GM19372 (cell line): Measurements from ENCODE around the gene GPR55.
A peak's percentile ranks its signal among the peaks of the same experiment; 100 is the strongest.

Source experiments
- ATAC-seq: cut with Tn5 transposase; IDR thresholded peaks from one replicate; pipeline ENCODE4 v1.9.1; 2021; ENCODE audit warnings: mild to moderate bottlenecking, low read depth, moderate library complexity; ENCODE audit not compliant: unreplicated experiment

Gene GPR55

DNA sequence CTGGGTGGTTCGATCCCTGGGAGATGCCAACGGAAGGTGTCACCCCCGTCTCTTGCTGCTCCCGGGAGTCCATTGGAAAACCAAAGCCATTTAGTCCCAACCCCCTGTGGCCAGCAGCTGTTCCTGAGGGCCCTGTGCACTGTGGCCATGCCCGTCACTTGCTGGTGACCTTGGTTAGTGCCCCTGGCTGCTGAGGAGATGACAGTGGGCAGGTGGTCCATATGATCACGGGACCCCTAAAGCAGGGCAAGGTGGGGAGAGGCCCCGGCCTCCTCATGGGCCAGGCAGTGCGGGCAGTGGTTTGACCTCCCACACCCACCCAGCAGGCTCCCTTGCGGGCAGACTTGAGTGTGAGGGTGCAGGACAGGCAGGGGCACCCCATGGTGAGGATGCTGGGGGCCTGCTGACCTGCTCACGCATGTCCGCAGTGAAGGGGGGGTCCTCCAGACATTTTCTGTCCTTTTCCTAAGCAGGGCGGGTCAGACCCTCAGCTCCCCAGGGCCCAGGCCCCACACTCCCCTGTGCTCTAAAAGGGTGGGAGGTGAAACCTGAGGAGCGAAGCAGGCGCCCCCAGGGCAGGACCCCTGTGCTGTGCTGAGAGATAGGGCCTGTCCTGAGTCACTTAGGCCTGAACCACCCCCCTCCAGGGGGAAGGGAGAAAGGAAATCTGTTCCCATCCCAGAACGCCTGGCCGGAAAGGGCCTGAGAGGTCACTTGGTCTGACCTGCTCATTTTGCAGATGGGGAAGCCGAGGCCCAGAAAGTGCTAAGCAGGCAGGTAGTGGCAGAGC, 53.5 kb downstream of the GPR55 start:
- no peak for ATAC-seq

DNA sequence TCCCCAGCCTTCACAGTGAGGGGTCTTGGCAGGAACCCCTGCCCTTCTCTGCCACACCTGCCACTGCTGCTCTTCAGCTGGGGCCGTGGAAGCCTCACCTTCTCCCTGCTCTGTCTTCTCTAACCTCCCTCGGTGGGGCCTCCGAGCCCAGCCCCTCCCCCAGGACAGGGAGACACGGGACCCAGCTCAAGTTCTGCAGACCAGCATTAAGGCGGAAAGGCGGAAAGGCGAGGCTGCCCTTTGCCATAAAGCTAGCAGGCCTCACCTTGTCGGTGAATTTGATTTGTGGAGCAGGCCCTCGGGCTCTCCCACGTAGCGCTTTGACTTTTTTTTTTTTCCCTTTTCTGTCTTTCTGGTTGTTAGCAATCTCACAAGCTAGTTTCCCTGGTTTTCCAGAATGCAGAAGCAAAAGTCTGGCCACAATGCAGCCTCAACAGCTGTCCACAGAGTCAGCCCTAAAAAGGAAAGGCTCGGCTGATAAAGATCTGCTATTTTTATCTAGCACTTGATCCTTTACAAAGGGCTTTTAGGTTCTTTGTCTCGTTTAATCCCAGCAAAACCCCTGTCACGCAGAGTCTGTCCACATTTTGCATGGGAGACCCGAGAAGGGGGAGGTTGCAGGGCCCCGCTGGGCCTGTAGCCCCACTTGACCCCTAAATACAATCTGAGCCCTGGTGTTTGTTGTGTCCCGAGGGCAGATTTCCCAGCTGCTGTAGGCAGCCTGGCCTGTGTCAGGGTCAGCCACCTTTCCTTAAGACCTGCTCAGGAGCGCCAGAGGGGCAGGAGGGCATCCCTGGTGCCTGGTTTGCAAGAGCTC, 54.3 kb downstream of the GPR55 start:
- no peak for ATAC-seq

DNA sequence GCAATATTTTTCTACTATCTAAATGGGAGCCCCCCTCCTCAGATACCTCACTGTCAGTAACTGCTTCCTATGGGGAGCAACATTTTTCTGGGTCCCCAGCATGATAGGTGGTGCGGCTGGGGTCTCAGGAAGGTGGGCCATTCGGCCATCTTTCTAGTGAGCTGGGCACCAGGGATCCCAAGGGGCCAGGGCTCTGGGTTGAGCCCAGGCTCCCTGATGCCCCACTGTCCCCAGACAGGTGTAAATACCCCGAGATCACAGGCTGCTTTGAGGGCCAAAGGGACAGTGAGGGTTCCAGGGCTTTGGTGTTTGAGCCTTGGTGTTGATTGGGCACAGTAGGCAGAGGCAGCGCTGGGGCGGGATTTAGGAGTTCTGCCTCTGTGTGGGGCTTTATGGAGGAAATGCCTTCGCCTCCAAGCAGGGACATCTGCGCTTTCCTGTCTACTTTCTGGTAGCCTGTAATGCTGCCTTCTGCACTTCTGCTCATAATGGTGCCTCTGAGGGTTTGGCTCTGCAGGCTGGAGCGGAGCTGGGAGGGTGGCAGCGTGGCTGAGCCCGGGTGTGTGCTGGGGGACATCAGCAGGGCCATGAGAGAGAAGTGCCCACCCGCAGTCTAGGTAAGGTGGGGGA, 55.0 kb downstream of the GPR55 start:
- no peak for ATAC-seq

DNA sequence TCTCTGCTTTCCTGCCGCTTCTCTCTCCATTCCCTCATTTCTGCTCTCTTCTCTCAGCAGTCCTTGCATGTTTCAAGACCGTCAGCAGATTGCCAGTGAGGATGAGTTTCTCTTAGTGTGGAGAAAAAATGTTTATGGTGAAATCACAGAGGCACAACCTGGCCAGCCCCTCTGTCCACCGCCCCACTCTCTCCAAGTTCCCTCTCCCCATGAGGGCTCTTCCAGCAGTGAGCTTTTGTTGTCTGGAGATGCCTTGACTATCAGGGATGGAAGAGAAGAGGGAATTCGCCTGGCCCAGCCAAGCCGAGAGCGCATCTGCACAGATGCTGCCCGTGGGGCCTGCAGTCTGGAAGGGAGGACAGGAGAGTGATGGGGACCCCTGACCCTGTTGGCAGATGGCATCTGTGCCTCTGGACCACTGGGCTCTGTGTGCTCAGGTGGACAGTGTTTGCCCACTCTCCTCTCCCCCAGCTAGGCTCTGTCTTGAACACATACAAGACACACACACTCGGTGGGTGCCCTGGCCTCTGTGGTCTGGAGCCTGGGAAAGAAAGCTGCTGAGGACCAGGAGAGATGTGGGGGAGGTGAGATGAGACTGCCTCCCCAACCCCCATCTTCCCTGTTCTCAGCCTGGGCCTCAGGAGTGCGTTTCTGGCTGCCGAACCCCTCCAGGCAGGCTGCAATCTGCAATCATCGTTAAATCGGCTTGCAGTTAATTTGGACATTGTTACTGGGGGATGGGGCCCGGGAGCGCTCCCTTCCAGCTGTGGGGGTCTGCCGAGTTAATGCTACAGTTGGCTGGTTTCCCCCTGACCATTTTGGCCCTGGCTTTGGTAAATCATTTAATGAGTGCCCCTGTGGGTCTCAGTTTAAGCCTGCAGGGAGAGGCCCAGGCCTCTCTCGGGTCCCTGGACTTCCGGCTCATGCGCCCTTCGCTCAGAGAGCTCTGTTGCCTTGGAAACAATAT, 55.8 kb downstream of the GPR55 start:
- ATAC-seq, result no peak

DNA sequence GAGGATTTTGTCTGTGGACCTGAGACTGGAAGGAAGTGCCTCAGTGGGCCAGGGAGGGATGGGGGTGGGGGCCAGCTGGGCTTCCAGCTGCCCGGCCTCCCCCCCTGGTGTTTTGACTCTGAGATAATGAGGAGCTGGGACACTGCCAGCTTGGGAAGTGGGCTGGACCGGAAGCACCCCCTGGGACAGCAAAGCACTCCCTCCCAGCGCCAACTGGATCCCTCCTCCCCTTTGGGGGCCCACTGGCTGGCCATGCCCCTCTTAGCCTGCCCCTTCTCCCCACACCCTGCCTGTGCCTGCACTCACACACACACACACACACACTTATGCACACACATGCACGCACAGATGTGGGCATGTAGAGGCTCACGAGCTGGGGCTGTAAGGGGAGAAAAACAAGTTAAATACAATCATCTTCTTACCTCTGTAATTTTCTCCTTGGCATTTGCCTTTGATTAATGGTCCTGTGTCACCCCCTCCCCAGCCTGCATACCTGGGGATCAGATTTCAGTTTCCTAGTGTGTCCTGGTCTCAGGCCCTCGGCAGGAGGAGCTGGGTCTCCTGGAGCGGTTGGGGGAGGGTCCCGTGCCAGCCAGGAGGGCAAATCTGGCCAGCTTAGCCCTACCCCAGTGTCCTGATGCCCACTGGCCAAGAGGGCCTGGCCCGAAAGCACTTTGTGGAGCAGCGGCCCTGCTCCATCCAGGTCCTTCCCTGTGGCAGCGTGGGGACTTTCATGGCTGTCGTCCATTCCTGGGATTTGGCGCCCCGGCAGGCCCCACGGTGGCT, 56.7 kb downstream of the GPR55 start:
- ATAC-seq, result no peak

DNA sequence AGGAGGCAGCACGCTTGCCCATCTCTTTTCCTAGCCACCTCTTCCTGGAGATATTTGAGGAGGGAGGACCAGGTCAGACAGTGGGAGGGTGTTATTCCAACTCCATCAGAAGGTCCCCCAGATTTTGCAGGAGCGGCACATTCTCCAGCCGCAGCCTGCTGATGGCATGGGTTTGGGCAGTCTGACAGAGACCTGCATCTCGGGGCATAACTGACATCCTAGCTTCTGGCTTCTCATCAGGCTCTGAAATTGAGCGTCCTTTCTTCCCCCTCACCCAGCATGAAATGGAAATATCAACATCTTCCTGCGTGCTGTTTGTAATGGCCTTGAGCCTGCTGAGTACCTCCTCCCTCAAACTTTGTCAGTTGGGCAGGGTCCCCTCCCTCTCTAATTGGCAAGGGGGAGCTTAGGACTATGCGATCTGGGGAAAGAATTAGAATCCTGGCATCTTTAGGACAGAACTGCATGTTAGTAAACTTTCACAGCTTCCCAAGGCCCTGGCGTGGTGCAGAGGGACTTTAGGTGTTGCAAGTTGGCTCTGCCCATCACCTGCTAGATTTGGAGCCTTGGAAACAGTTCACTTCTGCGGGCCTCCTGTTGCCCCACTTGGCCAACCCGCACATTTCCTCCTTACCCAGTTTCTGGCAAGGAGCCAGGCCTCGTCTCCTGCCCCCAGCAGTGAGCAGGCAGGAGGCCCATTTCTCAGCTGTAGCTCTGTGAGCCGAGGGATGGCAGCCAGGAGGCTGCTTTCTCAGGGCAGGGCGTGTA, 58.1 kb downstream of the GPR55 start:
- no peak for ATAC-seq

DNA sequence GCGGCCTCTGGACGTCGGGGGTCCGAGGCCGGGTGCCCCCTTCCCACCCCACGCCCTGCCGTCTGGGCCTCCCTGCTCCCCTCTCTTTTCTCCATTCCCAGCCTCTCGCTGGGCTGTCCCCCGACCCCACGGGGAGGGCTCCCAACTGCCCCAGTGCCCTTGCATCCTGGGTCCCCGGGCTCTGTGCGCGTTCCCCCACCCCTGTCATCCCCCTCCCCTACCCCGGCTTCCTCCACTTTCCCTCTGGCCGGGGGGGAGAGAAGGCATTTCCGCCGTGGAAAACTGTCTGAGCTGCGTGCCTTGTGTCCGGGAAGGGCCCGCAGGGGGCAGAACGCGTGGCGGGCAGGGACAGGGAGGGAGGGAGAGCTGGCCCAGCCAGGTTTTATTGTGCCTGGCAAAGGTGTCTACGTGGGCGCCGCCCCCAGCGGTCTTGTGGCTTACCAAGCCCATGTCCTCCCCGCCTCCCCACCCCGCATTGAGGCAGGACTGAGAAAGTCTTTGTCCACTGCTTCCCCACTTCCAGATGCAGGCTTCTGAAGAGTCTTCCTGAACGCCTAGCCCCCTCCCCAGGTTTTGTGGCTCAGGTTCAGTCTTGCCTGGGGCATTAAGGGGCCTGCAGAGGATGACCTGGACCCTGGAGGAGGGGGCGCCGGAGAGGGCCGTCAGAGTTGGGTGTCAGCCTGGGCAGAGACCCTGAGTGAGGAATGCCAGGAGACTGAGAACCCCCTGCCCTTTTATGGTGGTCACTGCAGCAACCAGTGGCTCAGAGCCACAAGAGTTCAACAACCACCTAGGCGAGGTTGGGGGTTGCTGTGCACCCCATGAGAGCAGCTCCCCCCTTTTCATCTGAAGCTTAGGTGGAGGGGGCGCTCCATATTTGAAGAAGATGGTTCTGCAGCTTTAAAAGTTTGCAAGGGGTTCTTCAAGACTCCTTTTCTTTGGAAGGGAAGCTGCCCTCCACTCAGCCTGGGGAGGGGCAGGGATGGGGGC, 59.0 kb downstream of the GPR55 start:
- ATAC-seq, result no peak

DNA sequence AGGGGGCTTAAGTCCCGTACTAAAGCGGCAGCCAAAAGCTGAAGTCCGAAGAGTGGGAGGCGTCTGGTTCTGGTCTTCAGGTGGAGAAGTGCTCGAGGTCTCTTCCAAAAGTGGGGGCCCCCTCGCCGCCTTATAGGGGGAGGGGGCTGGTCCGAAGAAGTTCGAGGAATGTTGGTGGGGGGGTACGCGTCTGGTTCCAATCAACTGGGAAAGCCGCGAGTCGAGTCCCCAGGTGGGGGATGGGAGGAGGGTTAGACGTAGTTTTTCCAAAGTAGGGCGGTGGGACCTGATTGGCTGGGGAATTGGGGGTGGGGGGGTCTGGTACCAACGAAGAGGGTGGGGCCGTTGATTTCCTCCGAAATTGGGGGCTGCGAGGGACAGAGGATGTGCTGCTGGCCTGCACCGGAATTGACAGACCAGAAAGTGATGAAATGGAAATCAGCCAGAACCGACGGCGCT, 59.7 kb downstream of the GPR55 start:
- ATAC-seq, result no peak

DNA sequence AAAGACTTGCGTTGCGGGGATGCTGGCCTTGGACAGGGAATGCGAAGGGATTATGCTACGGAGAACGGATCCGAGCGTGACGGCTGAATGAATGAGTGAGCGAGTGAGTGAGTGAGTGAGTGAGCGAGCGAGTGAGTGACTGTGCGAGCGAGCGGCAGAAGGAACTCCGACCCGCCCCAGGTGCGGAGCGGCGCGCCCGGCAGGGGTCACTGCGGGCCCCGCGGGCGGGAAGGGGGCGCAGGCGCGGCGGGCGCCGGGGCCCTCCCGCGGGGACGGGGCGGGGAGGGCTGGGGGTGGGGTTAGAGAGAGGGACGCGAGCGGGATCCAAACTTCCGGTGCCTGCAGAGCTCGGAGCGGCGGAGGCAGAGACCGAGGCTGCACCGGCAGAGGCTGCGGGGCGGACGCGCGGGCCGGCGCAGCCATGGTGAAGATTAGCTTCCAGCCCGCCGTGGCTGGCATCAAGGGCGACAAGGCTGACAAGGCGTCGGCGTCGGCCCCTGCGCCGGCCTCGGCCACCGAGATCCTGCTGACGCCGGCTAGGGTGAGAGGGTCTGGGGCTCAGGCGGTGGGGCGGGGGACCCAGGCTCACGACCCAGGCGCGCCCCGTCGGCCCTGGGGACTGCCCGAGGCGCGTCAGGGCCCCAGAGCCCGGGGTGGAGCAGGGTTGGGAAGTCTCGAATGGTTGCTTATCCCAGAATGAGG, 60.3 kb downstream of the GPR55 start, which contains the start of gene ITM2C:
Gene ITM2C, plus strand, starts transcription at position 338 of the 702 bp plus-strand sequence. Its CDS starts 84 bp downstream, at position 422.
- ATAC-seq, result peak; percentile 62

DNA sequence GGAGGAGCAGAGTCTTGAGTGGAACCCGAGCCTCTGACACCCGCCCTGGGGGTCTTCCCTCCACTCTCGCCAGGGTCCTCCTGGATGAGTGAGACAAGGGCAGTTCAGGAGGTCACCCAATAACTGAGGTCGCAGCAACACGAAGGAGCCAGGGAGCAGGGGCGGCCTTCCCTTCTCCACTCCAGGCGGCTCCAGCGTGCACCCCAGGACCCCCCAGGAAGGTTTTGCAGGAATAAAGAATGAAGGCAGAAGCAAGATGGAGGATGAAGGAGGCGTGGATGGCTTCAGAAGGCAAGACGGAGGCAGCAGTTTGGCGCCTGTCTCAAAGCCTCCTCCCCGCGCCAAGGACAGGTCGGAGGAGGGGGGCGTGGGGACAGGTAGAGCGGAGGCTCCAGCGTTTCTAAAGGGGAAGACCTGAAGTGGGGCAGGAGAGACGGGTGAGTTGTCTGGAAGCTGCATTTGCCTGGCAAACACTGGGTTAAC, 60.9 kb downstream of the GPR55 start:
- no peak for ATAC-seq

DNA sequence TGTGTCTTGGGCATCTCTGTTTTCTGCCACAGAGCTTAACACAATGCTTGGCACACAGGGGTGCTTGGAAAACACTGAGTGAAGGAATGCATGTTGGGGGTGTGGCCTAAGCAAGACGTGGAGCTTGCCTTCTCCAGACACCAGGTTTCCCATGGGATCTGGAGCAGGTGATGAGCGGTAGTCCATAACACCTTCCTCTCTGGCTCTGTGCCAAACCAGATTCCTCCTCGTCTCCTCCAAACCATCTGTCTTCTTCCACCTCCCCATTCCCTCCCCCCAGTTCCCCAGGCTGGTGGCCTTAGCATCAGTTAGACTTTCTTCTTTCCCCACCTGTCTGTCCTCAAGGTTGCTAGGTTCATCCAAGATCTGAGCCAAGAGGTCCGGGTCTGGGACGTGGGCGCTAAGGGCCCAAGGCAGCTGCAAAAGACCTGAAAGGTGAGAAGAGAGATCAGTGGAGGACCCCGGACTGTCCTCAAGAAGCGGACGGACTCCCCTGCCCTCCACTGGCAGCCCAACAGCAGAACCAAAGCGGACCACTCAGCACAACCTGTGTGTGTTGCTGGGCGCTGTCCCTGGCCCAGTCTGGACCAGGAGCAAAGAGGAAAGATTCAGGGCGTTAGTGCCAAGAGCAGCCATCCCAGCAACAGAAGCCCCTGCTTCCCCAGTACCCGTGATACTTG, 61.5 kb downstream of the GPR55 start:
- no peak for ATAC-seq

DNA sequence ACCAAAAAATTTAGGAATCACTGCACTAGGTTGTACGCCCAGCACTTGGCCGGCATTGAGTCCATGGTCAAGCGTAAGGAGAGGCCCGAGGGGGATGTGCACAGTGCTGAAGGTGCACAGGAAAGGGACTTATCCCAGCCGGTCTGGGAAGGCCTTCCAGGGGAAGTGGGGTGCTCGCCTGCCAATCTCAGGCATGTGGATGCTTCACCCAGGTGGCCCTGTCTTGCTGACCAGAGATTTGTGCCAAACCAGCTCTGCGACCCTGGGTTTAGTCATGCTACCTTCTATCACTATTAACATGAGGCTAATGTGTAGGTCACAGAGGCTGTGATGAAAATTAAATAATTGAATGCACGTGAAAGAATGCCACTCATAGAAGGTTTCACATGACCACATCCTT, 62.0 kb downstream of the GPR55 start:
- no peak for ATAC-seq

DNA sequence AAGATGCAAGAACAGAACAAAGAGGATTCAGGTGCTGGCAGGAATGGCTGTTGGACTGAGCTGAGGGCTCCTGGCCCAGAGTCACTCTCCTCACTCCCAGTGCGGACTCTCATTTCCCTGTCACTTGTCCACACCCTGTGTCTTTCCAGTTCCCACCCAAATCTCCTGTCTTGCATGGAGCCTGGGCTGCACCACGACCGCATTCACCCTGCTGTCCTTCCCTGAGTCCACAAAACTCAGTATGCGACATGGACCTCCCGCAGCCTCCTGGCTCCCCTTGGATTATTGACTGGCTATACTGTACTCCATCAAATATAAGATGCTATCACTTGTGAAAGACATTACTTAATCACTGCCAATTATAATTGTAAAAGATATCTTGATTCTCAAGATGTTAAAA, 62.8 kb downstream of the GPR55 start:
- ATAC-seq, result no peak

DNA sequence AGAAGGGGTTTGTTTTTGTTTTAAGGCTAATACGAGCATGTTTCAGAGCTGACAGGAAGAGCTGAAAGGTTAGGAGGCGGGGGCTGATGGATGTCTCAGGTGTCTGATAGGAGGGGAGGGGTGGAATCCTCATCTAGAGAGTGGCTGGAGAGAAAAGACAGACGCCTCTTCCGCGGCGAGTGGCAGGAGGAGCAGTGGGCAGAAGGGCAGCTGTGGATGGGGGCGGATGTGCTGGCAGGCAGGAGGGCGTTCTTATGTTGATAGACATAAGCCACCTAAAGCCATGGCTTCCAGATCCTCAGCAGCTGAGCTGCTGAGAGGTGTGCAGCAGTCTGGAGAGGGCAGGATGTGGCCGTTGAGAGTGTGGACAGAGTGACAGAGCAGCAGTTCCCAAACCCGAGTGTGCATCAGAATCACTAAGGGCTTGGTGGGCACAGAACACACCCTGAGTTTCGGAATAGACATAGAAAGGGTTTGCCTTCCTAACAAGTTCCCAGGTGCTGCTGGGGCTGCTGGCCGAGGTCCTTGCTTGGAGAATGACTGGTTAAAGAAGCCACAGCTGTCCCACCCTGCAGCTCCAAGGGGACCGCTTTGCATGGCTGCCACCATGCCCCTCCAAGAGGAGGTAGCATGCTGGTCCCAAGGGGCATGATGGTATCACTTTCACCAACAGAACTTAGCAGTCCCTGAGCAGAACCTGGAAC, 63.3 kb downstream of the GPR55 start:
- ATAC-seq, result no peak
